Endothelial cell of umbilical vein (primary cell): Measurements from ENCODE around the gene SETBP1. TPM values are rescaled to one million over a fixed set of nuclear protein-coding genes. Genes with fewer than 3 reads are reported as not detected.

Source experiments
- BruUV-seq: library from RNA; stranded (reverse); fragments of 400-500 nt; replicated peaks from 2 replicates; lab custom pipeline; 2021; lab: Mats Ljungman, UMichigan
- CTCF ChIA-PET: fragments of 300-600, 350-600 bp; sonication (Branson Sonifier 250); formaldehyde crosslinking; loops from one replicate; lab custom pipeline; 2021; ENCODE audit warnings: antibody characterized with exemption, inconsistent platforms; lab: Charles Lee
- POLR2A ChIA-PET: fragments of 300-600, 350-600 bp; sonication (Branson Sonifier 250); formaldehyde crosslinking; loops from one replicate; lab custom pipeline; 2021; ENCODE audit warnings: antibody characterized with exemption, inconsistent platforms; lab: Charles Lee
- DNase-seq: peaks from one replicate; pipeline ENCODE4 v3.0.0-alpha.2; 2011; ENCODE audit warnings: low read depth, low spot score
- FAIRE-seq: peaks from 2 replicates; lab custom pipeline; 2011; peaks lifted over from hg19 to GRCh38; lab: Jason Lieb, UNC
- H2AFZ ChIP-seq: 2 replicates; pipeline ENCODE4 v1.6.0; 2012; ENCODE audit warnings: low read depth, low read length, control low read depth, inconsistent platforms
- H3K27ac ChIP-seq: 2 replicates; pipeline ENCODE4 v1.5.1; 2011; ENCODE audit warnings: low read depth, mild to moderate bottlenecking, control low read depth, low read length, moderate library complexity; ENCODE audit not compliant: insufficient read depth
- H3K27me3 ChIP-seq, 2 experiments: 2 replicates each; pipeline versions ENCODE4 v1.6.0 to v1.6.1; 2011; ENCODE audit warnings: low read length in 2 of 2, mixed read lengths in 1 of 2; ENCODE audit not compliant: control insufficient read depth in 2 of 2, insufficient read depth in 2 of 2
- H3K36me3 ChIP-seq, 2 experiments: 2 replicates in 1 of 2; 3 replicates in 1 of 2; pipeline ENCODE4 v1.5.1; 2011; ENCODE audit warnings: low read length in 2 of 2, mild to moderate bottlenecking in 1 of 2, moderate library complexity in 1 of 2; ENCODE audit not compliant: control insufficient read depth in 2 of 2, insufficient read depth in 2 of 2; ENCODE audit errors: extremely low read depth in 1 of 2
- H3K4me1 ChIP-seq: 3 replicates; pipeline ENCODE4 v1.5.1; 2011; ENCODE audit warnings: mild to moderate bottlenecking, low read length; ENCODE audit not compliant: control insufficient read depth, insufficient read depth; ENCODE audit errors: extremely low read depth
- H3K4me2 ChIP-seq: 2 replicates; pipeline ENCODE4 v1.6.1; 2011; ENCODE audit warnings: low read length, control low read depth, mixed read lengths; ENCODE audit not compliant: insufficient read depth
- H3K4me3 ChIP-seq, 3 experiments: fragments of 200-600 bp in 1 of 3; sonication (generic), shearing (Covaris generic) in 1 of 3; replicated peaks in 1 of 3; 2 replicates each; pipeline ENCODE4 v1.5.1; 2011 to 2016; ENCODE audit warnings: control low read depth in 3 of 3, low read length in 3 of 3, mild to moderate bottlenecking in 2 of 3, inconsistent platforms in 1 of 3, low read depth in 1 of 3, moderate library complexity in 1 of 3; ENCODE audit not compliant: insufficient read depth in 1 of 3
- H3K79me2 ChIP-seq: 2 replicates; pipeline ENCODE4 v1.6.0; 2012; ENCODE audit warnings: low read length, inconsistent platforms; ENCODE audit not compliant: control insufficient read depth, insufficient read depth
- H3K9ac ChIP-seq: replicated peaks from 2 replicates; pipeline ENCODE3; 2011; ENCODE audit warnings: low read length, control low read depth; ENCODE audit not compliant: insufficient read depth; ENCODE audit errors: extremely low read depth
- H3K9me1 ChIP-seq: replicated peaks from 3 replicates; pipeline ENCODE4 v1.6.0; 2011; ENCODE audit warnings: mild to moderate bottlenecking, low read length; ENCODE audit not compliant: control insufficient read depth, insufficient read depth; ENCODE audit errors: extremely low read depth
- H3K9me3 ChIP-seq: replicated peaks from 2 replicates; pipeline ENCODE4 v1.5.1; 2012; ENCODE audit warnings: low read length, inconsistent platforms; ENCODE audit not compliant: control insufficient read depth, insufficient read depth
- H4K20me1 ChIP-seq: replicated peaks from 2 replicates; pipeline ENCODE3; 2011; ENCODE audit warnings: mild to moderate bottlenecking, low read length; ENCODE audit not compliant: control insufficient read depth, insufficient read depth; ENCODE audit errors: extremely low read depth
- CTCF ChIP-seq, 2 donors: IDR thresholded peaks; 1 replicate in 1 of 2; 2 replicates in 1 of 2; pipeline ENCODE4 v1.5.1; 2011; ENCODE audit warnings: low read length in 2 of 2, mild to moderate bottlenecking in 2 of 2, moderate library complexity in 2 of 2, control low read depth in 1 of 2, inconsistent platforms in 1 of 2, low read depth in 1 of 2; ENCODE audit not compliant: insufficient read depth in 1 of 2; ENCODE audit errors: extremely low read depth in 1 of 2
- EZH2 ChIP-seq: IDR thresholded peaks from 2 replicates; pipeline ENCODE4 v1.6.1; 2012; ENCODE audit warnings: borderline replicate concordance, low read depth, mild to moderate bottlenecking, moderate library complexity, low read length, inconsistent platforms; ENCODE audit not compliant: severe bottlenecking
- FOS ChIP-seq: IDR thresholded peaks from 2 replicates; pipeline ENCODE4 v1.6.1; 2011; ENCODE audit warnings: mild to moderate bottlenecking, low read length, moderate library complexity, borderline replicate concordance; ENCODE audit not compliant: insufficient read depth
- GATA2 ChIP-seq: IDR thresholded peaks from 2 replicates; pipeline ENCODE4 v1.7.0; 2011; ENCODE audit warnings: low read depth, mild to moderate bottlenecking, moderate library complexity, mixed read lengths, low read length; ENCODE audit not compliant: insufficient read length, insufficient read depth
- JUN ChIP-seq: IDR thresholded peaks from 2 replicates; pipeline ENCODE4 v1.6.1; 2011; ENCODE audit warnings: borderline replicate concordance, low read depth; ENCODE audit not compliant: insufficient read length, insufficient read depth
- MAX ChIP-seq: IDR thresholded peaks from 2 replicates; pipeline ENCODE4 v1.6.1; 2011; ENCODE audit not compliant: insufficient read depth, insufficient read length
- MYC ChIP-seq: IDR thresholded peaks from one replicate; pipeline ENCODE4 v1.6.1; 2011; ENCODE audit warnings: mild to moderate bottlenecking, low read depth, low read length
- POLR2A ChIP-seq: IDR thresholded peaks from 2 replicates; pipeline ENCODE4 v1.6.1; 2012; ENCODE audit warnings: low read depth, mild to moderate bottlenecking, control low read depth, low read length
- POLR2AphosphoS5 ChIP-seq: IDR thresholded peaks from 2 replicates; pipeline ENCODE4 v1.6.1; 2012; ENCODE audit warnings: low read depth, mild to moderate bottlenecking, control low read depth, low read length, moderate library complexity; ENCODE audit not compliant: insufficient read depth
- dilution Hi-C: fragments of 300-500 bp; cut with MboI; formaldehyde crosslinking; loops from one replicate; pipeline ENCODE4 v1.15.0; 2019; ENCODE audit warnings: low sequenced_read_pairs; ENCODE audit not compliant: extremely low pct_ligation_motif_present
- intact Hi-C: fragments of 100-400 bp; cut with micrococcal nuclease; formaldehyde crosslinking; loops from one replicate; pipeline ENCODE4 v1.10.0; 2022
- polyA plus RNA-seq, 4 experiments: library from polyadenylated mRNA; depleted of rRNA in 3 of 4; stranded (reverse) in 3 of 4; unstranded in 1 of 4; fragments of >200 nt; gene quantifications; 2 replicates each; pipeline versions ENCODE4 v1.2.1 to v1.2.3, GENCODE V29; 2011 to 2012; ENCODE audit warnings: missing spikeins in 1 of 4
- total RNA-seq: library from RNA; stranded (reverse); gene quantifications from 2 replicates; pipeline ENCODE4 v1.2.3, GENCODE V29; 2021

The SETBP1 gene
- total and polyA plus RNA-seq, 2 donors (not counting 3 experiments of a cell fraction or from before 2014, with no cell fraction given), result 0.76 to 3.1 TPM

GRCh38 chr18:44945888-44946401, 265.3 kb downstream of the SETBP1 start:
- Histone ChIP-seq H2AFZ (no peak overlapping the region), H3K27me3 (no peaks in the 10 kb centered on the region), H3K9me3 (no peaks in the 10 kb centered on the region), H3K36me3 (no peaks in the 10 kb centered on the region), H3K4me1 (no peaks in the 10 kb centered on the region), H4K20me1 (no peaks in the 10 kb centered on the region), H3K9ac (no peak overlapping the region), H3K79me2 (no peaks in the 10 kb centered on the region), H3K4me3 (no peak overlapping the region), H3K4me2 (no peak overlapping the region), H3K27ac (no peak overlapping the region), H3K9me1 (no peaks in the 10 kb centered on the region)
- no peak for FAIRE-seq
- DNase-seq, result no peak
- no TSS peak for BruUV-seq
- dilution Hi-C loops, result no loop called here
- TF ChIP-seq CTCF (IDR thresholded peaks at IDR 0.05; ENCODE audit: extremely low read depth in 1 of 2, insufficient read depth in 1 of 2, low read depth in 1 of 2, low read length in 2 of 2) (no peak), GATA2 (no peak), EZH2 (no peak), FOS (no peak), JUN (no peak), POLR2A (no peak), MYC (no peak), POLR2AphosphoS5 (no peak), MAX (no peak)
- POLR2A ChIA-PET, result no interaction called here
- CTCF ChIA-PET, result no interaction called here
- intact Hi-C loops, result no loop called here
